Measurements from ENCODE around the gene RAMACL.

RAMACL gene

DNA sequence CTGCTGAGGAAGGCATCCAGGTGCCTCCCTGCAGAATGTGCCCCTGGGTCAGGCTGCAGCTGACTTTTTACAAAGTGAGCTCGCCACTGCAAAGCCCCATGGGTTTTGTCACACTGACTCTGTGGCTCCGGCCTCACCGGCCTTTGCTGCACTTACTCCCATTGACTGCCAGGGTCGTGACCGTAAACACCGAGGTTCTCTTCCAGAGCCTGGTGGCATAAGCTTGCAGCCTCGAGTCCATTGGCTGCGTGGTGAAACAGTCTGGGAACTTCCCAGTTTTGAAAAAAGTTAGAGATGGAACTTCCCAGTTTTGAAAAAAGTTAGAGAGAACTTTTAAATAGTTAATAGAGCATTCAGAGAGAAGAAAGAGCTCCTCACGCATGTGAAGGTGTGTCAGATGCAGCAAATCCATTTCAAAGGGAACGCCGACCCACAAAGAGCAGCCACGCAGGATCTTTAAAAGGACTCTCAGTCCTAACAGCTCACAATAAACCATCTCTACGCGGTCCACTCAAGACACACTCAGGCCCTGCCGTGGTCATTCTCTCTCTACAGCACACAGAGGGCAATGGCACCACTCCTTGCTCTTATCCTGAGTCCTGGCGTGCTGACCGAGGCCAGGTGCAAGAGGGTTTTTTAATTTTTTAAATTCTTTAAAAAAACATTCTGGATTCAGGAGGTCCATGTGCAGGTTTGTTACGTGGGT lies 12.8 kb downstream of the RAMACL start:
- no peak for DNase-seq (ENCODE audit: low spot score)

DNA sequence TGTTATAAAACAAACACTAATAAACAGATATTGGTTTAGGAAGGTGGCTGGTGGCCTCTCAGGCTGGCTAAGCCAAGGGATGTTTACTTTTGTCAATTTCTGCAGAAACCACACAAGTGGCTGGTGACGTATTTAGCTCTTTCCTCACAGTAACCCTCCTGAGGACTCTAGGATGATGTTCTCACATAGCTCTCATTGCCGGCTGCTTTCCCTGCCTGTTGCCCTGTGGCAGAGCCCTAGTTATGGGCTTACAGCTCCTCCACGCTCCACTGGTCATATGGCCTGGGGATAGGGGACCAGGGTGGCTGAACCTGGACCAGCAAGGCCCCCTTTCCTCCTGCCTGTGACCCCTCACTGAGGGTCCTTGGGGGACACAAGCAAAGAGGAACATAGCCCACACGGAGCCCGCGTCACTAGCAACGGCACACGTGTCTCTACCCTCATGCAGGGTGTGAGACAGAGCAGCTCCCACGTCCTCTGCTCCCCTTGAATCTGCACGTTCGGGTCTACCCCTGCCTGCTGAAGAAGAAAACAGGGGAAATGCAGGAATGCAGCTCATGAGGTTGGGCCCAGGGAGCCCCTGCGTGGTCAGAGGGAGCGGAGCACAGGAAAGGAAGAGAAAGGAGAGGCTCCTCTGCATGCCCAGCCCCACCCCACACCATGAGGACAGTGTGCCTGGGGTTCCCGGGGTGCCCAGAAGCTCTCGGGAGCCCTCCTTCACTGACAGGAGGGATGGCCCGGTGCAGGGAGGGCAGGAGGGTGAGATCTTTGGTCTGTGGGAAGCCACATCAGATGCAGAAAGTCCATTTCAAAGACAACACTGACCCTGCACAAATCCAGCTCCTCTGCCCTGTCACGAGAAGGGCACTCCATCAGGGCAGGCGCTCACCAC lies 13.9 kb downstream of the RAMACL start:
- no peak for DNase-seq (ENCODE audit: low spot score)

DNA sequence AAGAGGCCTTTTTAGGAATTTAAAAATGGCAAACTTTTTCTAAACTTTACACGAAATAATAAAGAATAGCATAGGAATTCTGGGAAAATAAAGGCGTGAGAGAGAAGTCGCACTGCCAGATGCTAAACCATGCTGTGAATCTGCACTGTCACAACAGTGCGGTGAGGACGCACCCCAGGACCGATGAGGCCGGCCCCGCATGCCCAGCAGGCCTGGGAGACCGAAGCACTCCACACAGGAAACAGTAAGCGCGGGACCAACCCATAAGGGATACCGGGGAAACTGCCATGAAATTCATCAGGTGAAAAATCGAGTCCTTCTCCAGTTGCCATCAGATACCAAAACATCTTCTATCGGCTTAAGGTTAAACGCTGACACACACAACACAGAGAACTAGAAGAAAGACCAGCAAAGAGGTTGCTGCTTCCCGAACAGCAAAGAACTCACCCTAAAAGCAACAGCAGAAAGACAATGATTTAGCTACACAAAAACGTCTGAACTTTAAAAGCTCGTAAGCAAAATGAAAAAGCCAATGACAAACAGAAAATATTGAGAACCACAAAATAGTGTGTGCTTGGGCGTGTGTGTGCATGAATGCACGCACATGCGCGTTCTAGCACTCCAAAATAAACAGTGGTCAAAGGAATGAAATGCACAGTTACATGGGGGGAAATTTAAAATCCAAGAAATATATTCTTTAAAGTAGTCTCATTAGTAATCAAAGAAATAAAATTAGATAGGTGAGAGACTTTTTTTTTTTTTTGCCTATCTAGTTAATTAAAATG lies 15.4 kb downstream of the RAMACL start:
- DNase-seq (ENCODE audit: low spot score), result no peak

DNA sequence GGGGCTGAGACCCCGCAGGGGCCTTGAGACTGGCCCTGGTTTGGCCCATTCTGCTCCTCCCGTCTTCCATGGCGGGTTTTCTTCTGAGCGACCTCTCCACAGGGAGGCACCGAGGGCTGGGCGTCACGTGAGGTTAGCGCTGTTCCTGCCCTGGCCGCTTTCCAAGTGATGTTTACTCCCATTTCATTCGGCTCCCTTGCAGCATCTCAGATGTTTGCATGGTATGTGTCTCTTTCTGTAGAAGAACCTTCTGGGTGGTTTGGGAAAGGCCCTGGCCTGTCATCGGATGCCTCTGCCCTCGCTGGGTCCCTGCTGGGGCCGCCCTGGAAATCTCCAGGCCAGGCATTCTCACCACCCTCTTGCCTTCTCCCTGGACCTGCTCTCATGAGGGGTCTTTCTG lies 17.3 kb downstream of the RAMACL start:
- DNase-seq (ENCODE audit: low spot score), result no peak

DNA sequence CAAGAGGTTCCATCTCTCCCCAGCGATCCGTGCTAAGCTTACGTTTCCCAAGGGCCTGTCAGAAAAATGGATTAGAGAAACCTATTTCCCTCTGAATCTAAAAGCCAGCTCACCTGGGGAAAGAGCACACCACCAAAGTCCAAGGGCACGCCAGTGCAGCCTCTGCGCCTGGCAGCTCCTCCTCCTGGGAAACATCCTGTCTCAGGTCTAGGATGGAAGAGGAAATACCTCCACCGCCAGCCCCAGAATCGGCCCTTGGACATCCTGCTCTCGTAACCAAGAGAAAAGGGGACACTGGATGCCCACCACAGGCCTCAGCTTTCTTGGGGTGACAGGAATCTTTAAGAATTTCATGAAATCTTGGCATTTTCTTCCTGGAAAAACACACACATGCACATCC lies 18.7 kb downstream of the RAMACL start:
- DNase-seq (ENCODE audit: low spot score), result no peak

DNA sequence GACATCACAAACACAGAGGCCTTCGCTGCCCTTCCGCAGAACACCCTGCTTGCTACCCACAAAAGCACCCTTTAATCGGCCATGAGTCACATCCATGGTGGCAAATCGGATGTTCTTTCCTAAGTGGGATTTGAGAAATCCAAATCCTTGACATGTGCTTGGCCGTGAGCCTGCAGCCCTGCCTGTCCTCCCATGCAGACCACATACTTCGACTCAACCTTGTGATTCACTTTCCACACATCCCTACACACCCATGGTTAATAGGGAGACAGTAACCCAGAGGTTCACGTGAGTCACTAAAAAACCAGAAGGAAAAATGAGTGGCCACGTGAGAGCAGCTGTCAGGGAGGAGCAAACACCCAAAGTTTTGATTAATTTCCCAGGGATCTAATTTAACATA lies 19.4 kb downstream of the RAMACL start:
- no peak for DNase-seq (ENCODE audit: low spot score)

DNA sequence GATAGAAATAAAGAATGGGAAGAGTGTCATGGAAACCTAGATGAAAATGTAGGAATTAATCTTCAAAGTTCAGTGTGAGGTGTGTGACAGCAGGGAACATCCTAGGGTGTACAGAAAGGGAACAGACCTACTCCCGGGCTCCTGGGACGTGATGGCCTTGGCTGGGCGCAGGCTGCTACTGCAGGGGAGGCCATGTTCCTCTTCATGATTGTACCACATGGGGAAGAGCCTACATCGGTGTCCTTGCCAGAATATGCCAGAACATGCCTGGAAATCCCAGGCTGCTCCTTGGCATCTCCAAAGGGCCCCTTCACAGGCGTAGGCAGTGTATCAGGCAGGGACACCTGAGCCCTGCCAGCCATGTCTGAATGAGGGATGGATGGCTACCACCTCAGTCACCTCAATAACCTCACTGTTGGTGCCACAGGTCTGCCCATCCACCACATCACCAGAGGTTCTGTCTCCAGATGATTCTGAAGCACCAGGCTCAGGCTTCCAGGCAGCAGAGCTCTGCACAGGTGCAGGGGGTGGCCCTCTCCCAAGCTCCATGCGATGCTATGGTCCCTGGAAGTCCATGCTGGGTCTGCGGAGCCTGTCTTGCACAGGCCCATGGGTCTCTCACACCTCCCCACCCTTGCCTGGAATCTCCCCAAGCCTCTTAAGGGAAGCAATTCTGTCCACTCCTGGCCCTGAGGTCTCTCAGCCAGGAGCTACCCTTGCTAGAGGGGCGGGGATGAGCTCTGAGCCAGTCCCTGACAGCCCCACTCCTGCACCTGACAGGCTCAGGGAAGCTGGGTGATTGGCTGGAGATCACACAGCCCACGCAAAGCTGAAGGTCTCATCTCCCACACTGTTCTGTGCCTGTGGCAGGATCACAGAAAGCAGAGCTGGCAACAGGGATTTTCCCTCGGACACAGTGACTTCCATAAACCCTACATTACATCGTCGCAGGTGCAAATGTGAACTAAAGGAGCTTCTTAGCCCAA lies 20.2 kb downstream of the RAMACL start:
- no peak for DNase-seq (ENCODE audit: low spot score)

DNA sequence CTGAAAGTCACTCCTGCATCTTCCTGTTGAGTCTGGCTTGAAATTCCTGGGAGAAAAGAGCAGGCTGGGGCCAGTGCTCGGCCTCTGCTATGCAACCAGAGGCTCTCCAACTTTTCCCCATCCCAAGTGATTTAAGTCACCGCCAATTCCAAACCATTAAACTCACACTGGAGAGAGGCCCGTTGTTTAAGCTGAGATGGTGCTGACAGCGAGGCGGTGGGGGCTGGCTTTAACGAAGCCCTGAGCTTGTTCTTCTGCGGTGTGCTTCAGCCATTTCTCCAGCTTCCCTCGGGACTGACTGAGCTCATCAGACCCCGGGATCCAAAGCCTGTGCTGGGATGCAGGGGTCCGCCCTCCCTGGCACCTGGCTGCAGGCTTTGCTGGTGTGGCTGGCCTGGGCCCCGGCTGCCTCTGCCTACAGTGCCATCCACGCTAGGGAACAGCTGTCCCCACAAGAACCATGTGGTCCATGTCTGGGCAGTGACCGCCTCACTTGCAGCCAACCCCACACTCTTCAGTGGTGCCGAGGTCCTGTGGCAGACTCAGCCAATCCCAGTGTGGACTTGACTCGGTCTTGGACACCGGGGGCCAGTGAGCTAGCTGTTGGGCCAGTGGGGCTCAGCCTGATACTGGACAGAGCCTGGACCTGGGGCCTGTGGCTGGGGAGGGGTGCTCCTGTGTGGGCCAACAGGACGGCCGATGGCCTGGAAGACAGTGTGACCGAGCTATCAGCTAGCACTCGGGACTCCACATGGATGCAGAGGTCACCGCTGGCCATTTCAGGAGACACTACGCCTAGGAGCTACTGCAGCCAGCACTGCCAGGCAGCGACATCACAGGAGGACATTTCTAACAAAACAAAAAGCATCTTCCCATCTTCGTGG lies 21.2 kb downstream of the RAMACL start:
- DNase-seq (ENCODE audit: low spot score), result no peak

DNA sequence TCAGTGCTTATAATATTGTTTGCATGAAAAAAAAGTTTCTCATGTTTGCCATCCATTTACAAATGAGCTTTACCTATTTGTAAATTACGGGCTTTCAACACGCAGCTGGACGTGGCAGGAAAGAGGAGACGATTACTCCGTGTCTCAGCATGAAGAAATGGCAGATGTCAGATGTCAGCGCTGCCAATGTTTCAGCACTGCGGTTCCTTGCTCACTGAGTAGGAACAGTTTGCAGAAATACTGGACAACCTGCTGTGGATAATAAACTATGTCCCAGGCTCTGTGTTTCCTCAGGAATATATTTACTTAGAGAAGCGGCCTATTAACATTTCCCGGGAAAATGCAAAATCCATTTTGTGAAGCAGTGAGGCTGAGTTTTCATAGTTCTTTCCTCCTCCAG lies 22.7 kb downstream of the RAMACL start:
- no peak for DNase-seq (ENCODE audit: low spot score)

DNA sequence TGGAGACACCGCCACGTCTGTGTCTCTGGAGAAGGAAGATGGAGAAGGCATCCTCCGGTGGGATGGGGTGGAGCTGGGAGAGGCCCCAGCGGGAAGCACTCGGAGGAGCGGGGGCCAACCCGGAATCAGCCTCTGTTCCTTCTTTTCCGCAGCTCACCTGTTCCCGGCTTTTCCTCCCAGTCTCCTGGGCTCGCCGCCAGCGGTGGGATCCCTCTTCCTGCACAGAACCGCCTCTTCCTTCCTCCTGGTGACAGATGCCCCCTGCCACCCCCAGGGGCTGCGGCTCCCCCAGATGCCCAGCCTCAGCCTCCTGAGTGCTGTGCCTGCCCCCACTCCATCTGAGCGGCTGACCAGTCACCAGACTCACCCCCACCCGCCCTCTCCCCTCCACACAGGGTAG lies 23.3 kb downstream of the RAMACL start:
- DNase-seq (ENCODE audit: low spot score), result no peak

DNA sequence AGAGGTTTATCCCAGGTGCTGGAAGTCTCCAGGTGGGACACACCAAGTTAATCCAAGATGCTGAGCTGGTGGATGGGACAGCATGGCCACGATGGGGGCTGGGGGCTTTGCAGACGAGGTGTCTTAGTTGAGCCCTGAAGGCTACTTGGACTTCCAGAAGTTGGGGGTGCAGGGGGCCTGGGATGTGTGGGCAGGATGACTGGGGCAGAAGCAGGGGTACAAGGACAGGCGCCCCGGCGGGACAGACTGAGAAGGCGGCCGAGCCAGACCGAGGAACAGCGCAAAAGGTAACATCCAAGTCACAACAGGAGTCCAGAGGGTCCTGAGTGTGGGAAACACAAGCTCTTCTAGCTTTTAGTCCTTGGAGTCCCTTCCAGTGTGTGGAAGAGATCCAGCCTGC lies 23.8 kb downstream of the RAMACL start:
- DNase-seq (ENCODE audit: low spot score), result no peak

DNA sequence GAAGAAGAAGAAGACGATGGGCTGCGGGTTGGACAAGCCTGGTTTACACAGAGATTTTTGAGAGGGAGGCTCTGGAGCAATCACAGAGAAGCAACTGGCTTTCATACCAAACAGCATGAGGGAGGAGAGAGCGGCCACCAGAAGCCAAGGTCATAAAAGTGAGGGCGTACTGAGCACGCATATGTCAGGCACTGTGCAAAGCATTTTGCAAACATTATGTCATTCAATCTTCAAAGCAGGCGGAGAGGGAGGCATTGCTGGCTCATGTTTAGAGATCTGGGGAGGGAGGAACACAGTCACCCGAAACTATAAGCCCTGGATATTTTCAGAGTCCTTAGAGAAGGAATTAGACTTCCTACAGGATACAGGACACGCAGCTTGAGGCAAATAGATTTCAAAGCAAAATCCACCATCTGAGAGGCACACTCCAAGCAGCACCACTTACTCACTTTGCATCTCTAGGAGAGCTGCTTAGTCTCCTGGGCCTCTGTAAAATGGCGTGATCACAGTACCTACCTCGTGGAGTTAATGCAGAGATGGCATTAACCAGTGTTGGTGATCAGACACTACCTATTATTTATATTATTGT lies 24.6 kb downstream of the RAMACL start:
- no peak for DNase-seq (ENCODE audit: low spot score)

DNA sequence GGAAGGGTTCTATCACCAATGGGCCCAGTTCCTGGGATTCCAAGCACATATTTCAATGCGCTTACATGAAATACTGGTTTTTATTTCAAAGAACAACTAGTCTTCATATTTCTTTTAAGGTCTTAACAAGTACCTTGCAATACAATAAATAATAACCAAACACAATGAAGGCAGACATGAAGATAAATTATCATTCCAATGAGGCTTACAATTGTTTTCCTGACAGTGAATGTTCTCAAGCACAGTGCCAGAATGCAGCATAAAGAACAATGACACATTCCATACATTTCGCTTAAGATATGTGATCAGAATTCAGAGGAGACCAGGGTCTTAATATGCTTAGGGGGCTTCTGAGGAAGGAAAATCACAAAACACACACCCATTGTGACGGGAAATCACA lies 26.3 kb downstream of the RAMACL start:
- DNase-seq (ENCODE audit: low spot score), result no peak

DNA sequence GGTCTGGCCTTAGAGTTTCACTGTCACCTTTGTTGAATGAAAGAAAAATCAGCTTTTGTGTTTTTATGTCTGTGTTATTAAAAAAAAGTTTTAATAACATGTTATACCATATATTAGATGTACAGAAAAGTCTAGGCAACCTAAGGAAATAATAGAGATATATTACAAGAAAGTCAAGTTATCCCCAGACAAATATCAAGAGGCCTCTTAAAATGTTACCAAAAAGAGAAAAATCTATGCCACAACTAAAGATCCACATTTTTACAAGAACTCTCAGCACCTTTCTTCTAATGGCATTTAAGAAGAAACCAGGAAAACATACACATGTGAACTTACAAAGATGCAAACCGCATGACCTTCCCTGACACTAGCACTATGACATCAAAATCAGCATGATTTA lies 26.8 kb downstream of the RAMACL start:
- DNase-seq (ENCODE audit: low spot score), result no peak

DNA sequence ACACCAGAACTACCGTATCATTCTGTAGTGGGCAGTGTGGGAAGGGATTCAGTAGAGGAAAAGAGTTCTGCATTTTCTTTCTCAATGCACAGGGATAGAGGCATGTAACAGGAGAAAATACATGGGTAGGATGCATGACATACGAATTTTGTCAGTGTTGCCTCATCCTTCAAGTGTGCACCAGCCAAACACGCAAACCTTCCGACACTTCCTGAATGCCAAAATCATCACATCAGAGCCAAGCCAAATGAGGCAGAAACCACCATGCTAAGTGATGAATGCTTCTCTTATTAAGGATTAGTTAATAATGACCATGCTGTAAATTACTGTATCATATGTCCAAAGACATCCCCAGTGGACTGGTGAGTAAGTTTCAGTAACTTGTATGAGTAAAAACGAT lies 27.3 kb downstream of the RAMACL start:
- no peak for DNase-seq (ENCODE audit: low spot score)

DNA sequence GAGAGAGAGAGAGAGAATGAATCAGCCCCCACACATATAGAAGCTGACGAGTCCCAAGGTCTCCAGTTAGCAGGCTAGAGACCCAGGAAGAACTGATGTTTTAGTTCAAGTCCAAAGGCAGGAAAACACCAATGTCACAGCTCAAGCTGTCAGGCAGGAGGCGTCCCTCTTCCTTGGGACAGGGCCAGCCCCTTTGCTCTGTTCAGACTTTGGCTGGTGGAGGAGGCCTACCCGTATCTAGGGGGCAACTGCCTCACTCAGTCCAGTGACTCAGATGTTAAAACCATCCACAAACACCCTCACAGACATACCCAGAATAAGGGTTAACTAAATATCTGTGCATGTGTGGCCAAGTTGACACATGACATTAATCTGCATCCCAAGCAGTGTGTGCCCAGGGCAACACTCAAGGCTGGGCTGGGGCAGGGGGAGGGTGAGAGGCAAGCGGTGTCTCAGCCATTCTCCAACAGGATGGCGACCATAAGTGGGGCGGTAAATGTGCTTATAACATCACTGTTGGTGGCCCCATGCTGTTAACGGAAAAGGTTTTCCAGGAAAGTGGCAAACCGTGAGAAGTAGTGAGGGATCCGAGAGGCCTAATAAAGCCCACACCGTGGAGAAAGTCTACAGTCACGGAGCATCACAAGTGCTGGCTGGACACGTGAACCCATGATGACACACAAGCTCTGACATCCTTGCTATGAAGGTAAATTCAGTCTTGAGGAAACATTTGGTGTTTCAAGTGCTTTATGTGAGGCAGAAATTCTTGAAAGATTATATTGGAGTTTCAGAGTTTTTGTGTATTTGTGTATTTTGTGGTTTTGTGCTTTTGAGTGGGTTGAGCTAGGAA lies 28.1 kb downstream of the RAMACL start:
- DNase-seq (ENCODE audit: low spot score), result no peak

DNA sequence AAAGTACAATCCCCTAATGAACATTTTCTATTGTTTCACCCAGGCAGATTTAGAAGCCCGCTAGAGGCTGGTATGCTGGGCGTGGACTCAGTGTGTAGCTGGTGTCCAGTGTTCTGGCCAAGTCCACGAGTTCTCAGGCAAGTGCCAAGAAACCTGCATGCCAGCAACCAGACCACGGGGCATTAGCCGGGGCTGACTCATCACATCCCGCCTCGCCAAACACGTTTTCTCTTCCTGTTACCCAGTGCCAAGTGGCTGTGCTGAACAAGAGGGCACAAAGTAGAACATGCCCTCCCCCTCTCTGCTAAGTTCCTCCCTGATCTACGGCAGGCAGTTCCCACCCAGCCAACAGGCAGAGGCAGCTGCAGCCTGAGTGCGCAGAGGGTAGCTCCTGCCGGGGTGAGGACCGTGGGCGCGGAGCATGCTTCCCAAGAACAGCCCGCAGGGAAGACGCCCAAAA lies 29.6 kb downstream of the RAMACL start:
- no peak for DNase-seq (ENCODE audit: low spot score)

DNA sequence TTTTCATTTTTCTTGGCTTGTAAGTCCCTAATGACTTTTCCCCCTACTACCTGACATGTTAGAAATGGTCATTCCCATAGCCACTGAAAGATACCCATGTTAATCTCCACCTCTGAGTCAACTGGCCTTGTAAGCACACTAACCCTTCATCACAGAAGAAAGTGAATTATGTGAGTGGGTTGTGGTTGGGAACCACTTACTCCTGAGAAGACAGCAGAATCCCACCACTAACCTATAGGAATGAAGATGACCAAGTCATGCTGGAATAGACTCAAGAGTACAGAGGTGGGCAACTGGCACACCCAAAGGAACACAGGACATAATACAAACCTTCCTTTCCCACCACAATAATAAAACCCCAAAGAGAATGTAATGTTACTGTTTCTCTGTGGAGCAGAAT lies 30.1 kb downstream of the RAMACL start:
- no peak for DNase-seq (ENCODE audit: low spot score)

DNA sequence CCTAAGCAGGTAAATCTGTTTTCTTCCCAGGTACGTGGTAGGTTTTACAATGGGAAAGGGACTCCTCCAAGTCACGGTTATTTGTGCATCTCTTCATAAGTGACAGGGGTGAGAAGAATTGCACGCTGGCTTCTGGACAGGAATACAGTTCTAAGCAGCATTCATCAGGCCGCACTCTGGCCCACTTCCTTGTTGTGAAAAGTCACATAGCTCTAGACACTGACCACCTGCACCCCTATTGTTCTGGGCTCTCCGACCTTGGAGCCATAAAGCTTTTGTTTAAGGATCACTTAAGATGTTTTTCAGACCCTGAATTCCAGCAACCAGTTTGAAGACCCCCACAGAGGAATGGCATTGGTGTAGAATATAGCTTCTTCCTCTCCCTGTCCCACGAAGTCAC lies 31.4 kb downstream of the RAMACL start:
- DNase-seq (ENCODE audit: low spot score), result no peak
